CD4-positive, alpha-beta T cell (primary cell): ENCODE data around the gene IGFBP5. TPM values are rescaled to one million over a fixed set of nuclear protein-coding genes. Genes with fewer than 3 reads are reported as not detected.

Experiments used
- ATAC-seq: fragments of 200-7000 bp; cut with Tn5 transposase; one replicate; pipeline ENCODE4 v1.10.0; 2022; ENCODE audit warnings: mild to moderate bottlenecking; ENCODE audit not compliant: poor library complexity
- CTCF ChIA-PET: fragments of 350-600 bp; sonication (Branson Sonifier 250); formaldehyde crosslinking; loops from one replicate; lab custom pipeline; 2021; ENCODE audit warnings: antibody characterized with exemption, inconsistent platforms; lab: Charles Lee
- POLR2A ChIA-PET: fragments of 350-600 bp; sonication (Branson Sonifier 250); formaldehyde crosslinking; loops from one replicate; lab custom pipeline; 2021; ENCODE audit warnings: antibody characterized with exemption, inconsistent platforms; lab: Charles Lee
- DNase-seq, 14 experiments: peaks; one replicate each; pipeline ENCODE4 v3.0.0-alpha.2; 2013 to 2020; ENCODE audit warnings: mixed read lengths in 2 of 14
- H3K27ac ChIP-seq, 2 donors: one replicate each; pipeline versions ENCODE4 v1.5.1 to v1.7.0; 2013; ENCODE audit warnings: low read length in 2 of 2, low read depth in 1 of 2, mild to moderate bottlenecking in 1 of 2
- H3K27me3 ChIP-seq, 2 experiments: 1 replicate in 1 of 2; 2 replicates in 1 of 2; pipeline versions ENCODE4 v1.6.1 to v1.7.0; 2013; ENCODE audit warnings: low read length in 2 of 2, control low read depth in 1 of 2, mild to moderate bottlenecking in 1 of 2, moderate library complexity in 1 of 2; ENCODE audit not compliant: insufficient read depth in 2 of 2, control insufficient read depth in 1 of 2
- H3K36me3 ChIP-seq: one replicate; pipeline ENCODE4 v1.6.1; 2013; ENCODE audit warnings: low read length, control low read depth; ENCODE audit not compliant: insufficient read depth
- H3K4me1 ChIP-seq: one replicate; pipeline ENCODE4 v1.6.1; 2013; ENCODE audit warnings: low read length, control low read depth; ENCODE audit not compliant: insufficient read depth
- H3K4me3 ChIP-seq: one replicate; pipeline ENCODE4 v1.5.1; 2013; ENCODE audit warnings: mild to moderate bottlenecking, low read length, moderate library complexity
- H3K9me3 ChIP-seq, 2 experiments: 1 replicate in 1 of 2; 2 replicates in 1 of 2; pipeline versions ENCODE4 v1.6.1 to v1.7.0; 2013; ENCODE audit warnings: low read length in 2 of 2, mild to moderate bottlenecking in 2 of 2, control low read depth in 1 of 2, moderate library complexity in 1 of 2; ENCODE audit not compliant: control insufficient read depth in 1 of 2, insufficient read depth in 1 of 2
- H3K27ac Mint-ChIP-seq: one replicate; pipeline ENCODE4 v1.8.0; 2020; ENCODE audit warnings: mixed read lengths
- H3K27me3 Mint-ChIP-seq: one replicate; pipeline ENCODE4 v1.8.0; 2021; ENCODE audit warnings: mixed read lengths
- H3K36me3 Mint-ChIP-seq: one replicate; pipeline ENCODE4 v1.8.0; 2021; ENCODE audit warnings: low read depth, mixed read lengths
- H3K4me1 Mint-ChIP-seq: one replicate; pipeline ENCODE4 v1.8.0; 2021; ENCODE audit warnings: low read depth, mixed read lengths
- H3K4me3 Mint-ChIP-seq: one replicate; pipeline ENCODE4 v1.8.0; 2020; ENCODE audit warnings: mild to moderate bottlenecking, mixed read lengths
- H3K9me3 Mint-ChIP-seq: one replicate; pipeline ENCODE4 v1.8.0; 2020; ENCODE audit warnings: mixed read lengths
- CTCF ChIP-seq: fragments of 200-600 bp; IDR thresholded peaks from one replicate; pipeline ENCODE4 v1.8.0; 2022; ENCODE audit warnings: antibody characterized with exemption, mild to moderate bottlenecking
- intact Hi-C, 2 experiments: fragments of 100-400 bp; cut with DNase I in 1 of 2; cut with micrococcal nuclease in 1 of 2; formaldehyde crosslinking; loops; one replicate each; pipeline versions ENCODE4 v1.15.1 to v1.9.0; 2023 to 2025; cut with DNase I, micrococcal nuclease
- total RNA-seq, 174 experiments: library from RNA in 2 of 174; stranded (reverse) in 2 of 174; gene quantifications; one replicate each; pipeline ENCODE4 v1.2.3 and lab custom pipeline; 2021 to 2026

Gene IGFBP5
- total RNA-seq, 2 experiments from 2014 or later, result not detected

GRCh38 chr2:216683846-216684245 is 11.5 kb downstream of the IGFBP5 start:
- no peaks in the 10 kb centered on the region for H3K4me1 ChIP-seq
- ATAC-seq (no peak), DNase-seq (peak in 2 of 14 experiments; percentile 38 to 45)
- no peak for TF ChIP-seq CTCF
- no peaks in the 10 kb centered on the region for H3K36me3 ChIP-seq
- Mint-ChIP-seq H3K27me3 (peaks cover 57% of the 10 kb centered on the region), H3K9me3 (no peaks in the 10 kb centered on the region), H3K4me1 (no peaks in the 10 kb centered on the region), H3K36me3 (no peaks in the 10 kb centered on the region), H3K27ac (no peak overlapping the region), H3K4me3 (no peak overlapping the region)
- H3K4me3 ChIP-seq, result no peak overlapping the region
- H3K27me3 ChIP-seq, result peaks cover 8 to 24% of the 10 kb centered on the region in 2 experiments
- ChIA-PET CTCF (no interaction called here), POLR2A (no interaction called here)
- no peak overlapping the region for H3K27ac ChIP-seq
- intact Hi-C loops, result loop anchor here in 1 of 2 experiments (5.0 kb wide), 1 partner anchor 828 kb away; no protein-coding TSS in a partner anchor
- H3K9me3 ChIP-seq, result no peaks in the 10 kb centered on the region

- H3K27ac ChIP-seq, result no peak overlapping the region
- Mint-ChIP-seq H3K36me3 (no peaks in the 10 kb centered on the region), H3K4me3 (no peak overlapping the region), H3K27me3 (peaks cover 44% of the 10 kb centered on the region), H3K4me1 (no peaks in the 10 kb centered on the region), H3K9me3 (no peaks in the 10 kb centered on the region), H3K27ac (no peak overlapping the region)
- CTCF ChIA-PET, result interaction anchor here (0.6 to 0.9 kb wide), 2 partner anchors 1031 to 1036 kb away, joined by 4 read pairs; no protein-coding TSS in a partner anchor
- H3K4me1 ChIP-seq, result no peaks in the 10 kb centered on the region
- DNase-seq (no peak), ATAC-seq (no peak)
- POLR2A ChIA-PET, result no interaction called here
- H3K9me3 ChIP-seq, result no peaks in the 10 kb centered on the region
- no peaks in the 10 kb centered on the region for H3K36me3 ChIP-seq
- H3K4me3 ChIP-seq, result no peak overlapping the region
- peaks cover 0 to 17% of the 10 kb centered on the region in 2 experiments for H3K27me3 ChIP-seq
- intact Hi-C loops, result loop anchor here (1.0 to 5.0 kb wide), 3 partner anchors 831 to 1075 kb away; no protein-coding TSS in a partner anchor
- no peak for TF ChIP-seq CTCF
Observed at GRCh38 chr2:216681683-216682082, 13.7 kb downstream of the IGFBP5 start.

- Mint-ChIP-seq H3K27ac (no peak overlapping the region), H3K4me1 (no peaks in the 10 kb centered on the region), H3K9me3 (no peaks in the 10 kb centered on the region), H3K4me3 (no peak overlapping the region), H3K27me3 (peaks cover 39% of the 10 kb centered on the region), H3K36me3 (no peaks in the 10 kb centered on the region)
- ChIA-PET CTCF (no interaction called here), POLR2A (no interaction called here)
- no peaks in the 10 kb centered on the region for H3K4me1 ChIP-seq
- TF ChIP-seq CTCF, result no peak
- ATAC-seq, result no peak
- no peaks in the 10 kb centered on the region for H3K9me3 ChIP-seq
- DNase-seq, result no peak
- H3K4me3 ChIP-seq, result no peak overlapping the region
- H3K27ac ChIP-seq, result no peak overlapping the region
- intact Hi-C loops, result loop anchor here in 1 of 2 experiments (5.0 kb wide), 1 partner anchor 831 kb away; no protein-coding TSS in a partner anchor
- no peaks in the 10 kb centered on the region for H3K36me3 ChIP-seq
- H3K27me3 ChIP-seq, result peaks cover 0 to 12% of the 10 kb centered on the region in 2 experiments
Observed at GRCh38 chr2:216680951-216681629, 14.3 kb downstream of the IGFBP5 start.
